HEK293 (cell line): Measurements from ENCODE around the gene LHX4.

Experiments used
- GLI4 ChIP-seq: fragments of 450-650 bp; formaldehyde crosslinking; IDR thresholded peaks from 2 replicates; pipeline ENCODE4 v1.5.1; 2016; ENCODE audit warnings: missing biosample characterization, missing genetic modification characterization
- YY1 ChIP-seq: fragments of 450-650 bp; formaldehyde crosslinking; IDR thresholded peaks from 2 replicates; pipeline ENCODE4 v1.5.1; 2018; ENCODE audit warnings: missing biosample characterization, missing genetic modification characterization
- ZBTB7A ChIP-seq: fragments of 450-650 bp; formaldehyde crosslinking; IDR thresholded peaks from 2 replicates; pipeline ENCODE4 v1.5.1; 2016; ENCODE audit warnings: low read depth, missing biosample characterization, missing genetic modification characterization
- ZNF776 ChIP-seq: fragments of 450-650 bp; formaldehyde crosslinking; IDR thresholded peaks from 2 replicates; pipeline ENCODE4 v1.5.0; 2017; ENCODE audit warnings: missing biosample characterization, missing genetic modification characterization, borderline replicate concordance
- TF ChIP-seq, protein P1 (sequence below): fragments of 450-650 bp; formaldehyde crosslinking; IDR thresholded peaks from 2 replicates; pipeline ENCODE4 v1.5.1; 2017; ENCODE audit warnings: missing biosample characterization, missing genetic modification characterization
- TF ChIP-seq, protein P2 (sequence below): fragments of 450-650 bp; formaldehyde crosslinking; IDR thresholded peaks from 2 replicates; pipeline ENCODE4 v1.5.1; 2016; ENCODE audit warnings: missing biosample characterization, missing genetic modification characterization

DNA sequence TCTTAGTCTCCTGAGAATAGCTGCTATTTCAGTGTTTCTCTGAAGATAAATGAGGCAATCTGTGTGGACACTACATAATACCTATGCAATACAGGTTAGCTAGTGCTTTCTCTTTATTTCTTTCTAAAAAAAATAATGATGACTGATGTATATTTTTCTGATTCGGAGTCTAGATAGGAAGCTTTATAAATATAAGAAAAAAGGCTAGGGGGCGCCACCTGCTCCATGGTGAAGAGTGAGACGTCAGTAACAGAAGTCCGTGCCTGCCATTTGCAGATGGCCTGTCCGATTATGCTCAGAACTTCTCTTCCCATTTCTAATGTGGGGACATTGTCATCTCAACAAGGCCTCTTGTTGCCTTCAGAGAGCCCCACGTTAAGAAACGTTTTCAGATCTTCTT, 49.0 kb upstream of the LHX4 start:
- TF ChIP-seq, protein P1, sequence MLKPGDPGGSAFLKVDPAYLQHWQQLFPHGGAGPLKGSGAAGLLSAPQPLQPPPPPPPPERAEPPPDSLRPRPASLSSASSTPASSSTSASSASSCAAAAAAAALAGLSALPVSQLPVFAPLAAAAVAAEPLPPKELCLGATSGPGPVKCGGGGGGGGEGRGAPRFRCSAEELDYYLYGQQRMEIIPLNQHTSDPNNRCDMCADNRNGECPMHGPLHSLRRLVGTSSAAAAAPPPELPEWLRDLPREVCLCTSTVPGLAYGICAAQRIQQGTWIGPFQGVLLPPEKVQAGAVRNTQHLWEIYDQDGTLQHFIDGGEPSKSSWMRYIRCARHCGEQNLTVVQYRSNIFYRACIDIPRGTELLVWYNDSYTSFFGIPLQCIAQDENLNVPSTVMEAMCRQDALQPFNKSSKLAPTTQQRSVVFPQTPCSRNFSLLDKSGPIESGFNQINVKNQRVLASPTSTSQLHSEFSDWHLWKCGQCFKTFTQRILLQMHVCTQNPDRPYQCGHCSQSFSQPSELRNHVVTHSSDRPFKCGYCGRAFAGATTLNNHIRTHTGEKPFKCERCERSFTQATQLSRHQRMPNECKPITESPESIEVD = no peak
- TF ChIP-seq YY1 (tag by site-specific recombination) = no peak
- TF ChIP-seq ZNF776 (tag by site-specific recombination) = no peak
- TF ChIP-seq ZBTB7A (tag by site-specific recombination) = no peak
- no peak for TF ChIP-seq GLI4
- TF ChIP-seq, protein P2, sequence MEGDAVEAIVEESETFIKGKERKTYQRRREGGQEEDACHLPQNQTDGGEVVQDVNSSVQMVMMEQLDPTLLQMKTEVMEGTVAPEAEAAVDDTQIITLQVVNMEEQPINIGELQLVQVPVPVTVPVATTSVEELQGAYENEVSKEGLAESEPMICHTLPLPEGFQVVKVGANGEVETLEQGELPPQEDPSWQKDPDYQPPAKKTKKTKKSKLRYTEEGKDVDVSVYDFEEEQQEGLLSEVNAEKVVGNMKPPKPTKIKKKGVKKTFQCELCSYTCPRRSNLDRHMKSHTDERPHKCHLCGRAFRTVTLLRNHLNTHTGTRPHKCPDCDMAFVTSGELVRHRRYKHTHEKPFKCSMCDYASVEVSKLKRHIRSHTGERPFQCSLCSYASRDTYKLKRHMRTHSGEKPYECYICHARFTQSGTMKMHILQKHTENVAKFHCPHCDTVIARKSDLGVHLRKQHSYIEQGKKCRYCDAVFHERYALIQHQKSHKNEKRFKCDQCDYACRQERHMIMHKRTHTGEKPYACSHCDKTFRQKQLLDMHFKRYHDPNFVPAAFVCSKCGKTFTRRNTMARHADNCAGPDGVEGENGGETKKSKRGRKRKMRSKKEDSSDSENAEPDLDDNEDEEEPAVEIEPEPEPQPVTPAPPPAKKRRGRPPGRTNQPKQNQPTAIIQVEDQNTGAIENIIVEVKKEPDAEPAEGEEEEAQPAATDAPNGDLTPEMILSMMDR (tag by site-specific recombination) = no peak
